Breast epithelium (tissue), 4 donors: ENCODE results near the gene RIF1. TPM values are rescaled to one million over a fixed set of nuclear protein-coding genes. Genes with fewer than 3 reads are reported as not detected.

Source experiments
- DNase-seq, 2 donors: peaks; one replicate each; pipeline ENCODE4 v3.0.0-alpha.2; 2019; ENCODE audit warnings: low spot score in 2 of 2
- H3K27ac ChIP-seq, 2 donors: fragments of 200-600 bp; sonication (generic) in 1 of 2; one replicate each; pipeline ENCODE4 v1.5.1; 2016 to 2019; ENCODE audit warnings: mild to moderate bottlenecking in 1 of 2
- H3K27me3 ChIP-seq, 2 donors: fragments of 200-600 bp; sonication (generic) in 1 of 2; one replicate each; pipeline versions ENCODE4 v1.5.1 to v1.6.0; 2017 to 2019; ENCODE audit warnings: control low read depth in 1 of 2, mild to moderate bottlenecking in 1 of 2
- H3K36me3 ChIP-seq: fragments of 200-600 bp; one replicate; pipeline ENCODE4 v1.5.1; 2019
- H3K4me1 ChIP-seq, 2 donors: fragments of 200-600 bp; sonication (generic); one replicate each; pipeline ENCODE4 v1.5.1; 2016 to 2019; ENCODE audit warnings: control low read depth in 1 of 2
- H3K4me3 ChIP-seq, 3 donors: fragments of 200-600 bp; sonication (generic); 1 replicate in 2 of 3; 2 replicates in 1 of 3; pipeline ENCODE4 v1.5.1; 2016 to 2019; ENCODE audit warnings: mild to moderate bottlenecking in 3 of 3, moderate library complexity in 2 of 3
- H3K9me3 ChIP-seq, 2 donors: fragments of 200-600 bp; sonication (generic) in 1 of 2; one replicate each; pipeline ENCODE4 v1.5.1; 2016 to 2019; ENCODE audit warnings: control low read depth in 1 of 2
- POLR2A ChIP-seq: fragments of 450-650 bp; IDR thresholded peaks from one replicate; pipeline ENCODE4 v1.6.1; 2016; ENCODE audit warnings: antibody characterized with exemption, mild to moderate bottlenecking, moderate library complexity
- POLR2AphosphoS5 ChIP-seq, 3 donors: sonication (generic); formaldehyde crosslinking; IDR thresholded peaks; one replicate each; pipeline ENCODE4 v1.6.1; 2017; ENCODE audit warnings: antibody characterized with exemption in 3 of 3
- intact Hi-C: fragments of 100-400 bp; cut with DNase I; formaldehyde crosslinking; loops from one replicate; pipeline ENCODE4 v1.15.1; 2023; ENCODE audit warnings: low total_unique reads
- total RNA-seq, 3 donors: library from RNA; depleted of rRNA; stranded (reverse); fragments of >200 nt; gene quantifications; one replicate each; pipeline ENCODE4 v1.1.0, GENCODE V29; 2016
- TF ChIP-seq, protein P1 (sequence below), 3 donors: fragments of 450-650 bp; IDR thresholded peaks; one replicate each; pipeline ENCODE4 v1.5.1; 2016 to 2017; ENCODE audit warnings: antibody characterized with exemption in 3 of 3, mild to moderate bottlenecking in 3 of 3, moderate library complexity in 3 of 3

Gene RIF1
- total RNA-seq, 3 donors from 2014 or later: 35.5 to 78.2 (median 50.5) TPM

DNA sequence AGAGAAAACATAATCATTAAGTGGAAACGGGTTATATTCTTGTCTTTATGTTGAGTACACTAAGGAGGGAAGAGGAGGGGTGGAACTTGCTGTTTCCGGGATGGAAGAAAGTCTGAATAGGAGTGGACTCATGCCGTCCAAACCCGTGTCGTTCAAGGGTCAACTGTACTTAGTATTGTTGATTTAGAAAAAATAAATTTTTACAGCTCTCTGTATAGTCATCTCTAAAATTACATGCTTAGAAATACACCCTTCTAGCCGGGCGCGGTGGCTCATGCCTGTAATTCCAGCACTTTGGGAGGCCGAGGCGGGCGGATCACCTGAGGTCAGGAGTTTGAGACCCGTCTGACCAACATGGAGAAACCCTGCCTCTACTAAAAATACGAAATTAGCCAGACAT is 29.4 kb downstream of the RIF1 start:
- TF ChIP-seq POLR2AphosphoS5 (IDR thresholded peaks at IDR 0.05) (no peak), POLR2A (no peak)
- TF ChIP-seq, protein P1, sequence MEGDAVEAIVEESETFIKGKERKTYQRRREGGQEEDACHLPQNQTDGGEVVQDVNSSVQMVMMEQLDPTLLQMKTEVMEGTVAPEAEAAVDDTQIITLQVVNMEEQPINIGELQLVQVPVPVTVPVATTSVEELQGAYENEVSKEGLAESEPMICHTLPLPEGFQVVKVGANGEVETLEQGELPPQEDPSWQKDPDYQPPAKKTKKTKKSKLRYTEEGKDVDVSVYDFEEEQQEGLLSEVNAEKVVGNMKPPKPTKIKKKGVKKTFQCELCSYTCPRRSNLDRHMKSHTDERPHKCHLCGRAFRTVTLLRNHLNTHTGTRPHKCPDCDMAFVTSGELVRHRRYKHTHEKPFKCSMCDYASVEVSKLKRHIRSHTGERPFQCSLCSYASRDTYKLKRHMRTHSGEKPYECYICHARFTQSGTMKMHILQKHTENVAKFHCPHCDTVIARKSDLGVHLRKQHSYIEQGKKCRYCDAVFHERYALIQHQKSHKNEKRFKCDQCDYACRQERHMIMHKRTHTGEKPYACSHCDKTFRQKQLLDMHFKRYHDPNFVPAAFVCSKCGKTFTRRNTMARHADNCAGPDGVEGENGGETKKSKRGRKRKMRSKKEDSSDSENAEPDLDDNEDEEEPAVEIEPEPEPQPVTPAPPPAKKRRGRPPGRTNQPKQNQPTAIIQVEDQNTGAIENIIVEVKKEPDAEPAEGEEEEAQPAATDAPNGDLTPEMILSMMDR (IDR thresholded peaks at IDR 0.05): no peak
- Histone ChIP-seq H3K4me3 (no peak overlapping the region), H3K36me3 (peaks cover 4% of the 10 kb centered on the region), H3K4me1 (no peaks in the 10 kb centered on the region), H3K27ac (no peak overlapping the region), H3K27me3 (no peaks in the 10 kb centered on the region), H3K9me3 (no peaks in the 10 kb centered on the region)
- intact Hi-C loops: no loop called here
- DNase-seq: no peak

DNA sequence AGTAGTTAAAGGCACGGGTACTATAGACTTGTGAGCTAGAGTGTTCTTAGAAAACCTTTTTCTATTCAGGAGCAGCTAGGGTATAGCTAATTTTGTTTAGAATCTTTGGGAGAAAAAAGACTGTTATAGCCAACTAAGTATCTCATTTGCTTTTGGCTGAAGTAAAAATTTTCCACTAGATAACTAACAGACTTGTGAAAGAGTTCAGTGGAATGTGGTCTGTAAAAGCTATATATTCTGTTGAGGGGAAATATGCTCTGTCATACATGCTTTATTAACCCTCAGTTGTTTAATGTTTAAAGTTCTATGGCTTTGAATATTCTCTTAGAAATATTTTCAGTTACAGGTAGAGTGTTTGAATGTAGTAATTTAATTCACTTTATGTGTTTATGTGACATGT is 49.7 kb downstream of the RIF1 start:
- TF ChIP-seq POLR2AphosphoS5 (IDR thresholded peaks at IDR 0.05): no peak
- TF ChIP-seq, protein P1 (IDR thresholded peaks at IDR 0.05): no peak
- TF ChIP-seq POLR2A: no peak
- H3K27ac ChIP-seq: no peak overlapping the region
- H3K4me3 ChIP-seq: no peak overlapping the region
- no peaks in the 10 kb centered on the region for H3K4me1 ChIP-seq
- intact Hi-C loops: no loop called here
- no peaks in the 10 kb centered on the region for H3K27me3 ChIP-seq
- no peak for DNase-seq
- no peaks in the 10 kb centered on the region for H3K9me3 ChIP-seq
- H3K36me3 ChIP-seq: peaks cover 9% of the 10 kb centered on the region

DNA sequence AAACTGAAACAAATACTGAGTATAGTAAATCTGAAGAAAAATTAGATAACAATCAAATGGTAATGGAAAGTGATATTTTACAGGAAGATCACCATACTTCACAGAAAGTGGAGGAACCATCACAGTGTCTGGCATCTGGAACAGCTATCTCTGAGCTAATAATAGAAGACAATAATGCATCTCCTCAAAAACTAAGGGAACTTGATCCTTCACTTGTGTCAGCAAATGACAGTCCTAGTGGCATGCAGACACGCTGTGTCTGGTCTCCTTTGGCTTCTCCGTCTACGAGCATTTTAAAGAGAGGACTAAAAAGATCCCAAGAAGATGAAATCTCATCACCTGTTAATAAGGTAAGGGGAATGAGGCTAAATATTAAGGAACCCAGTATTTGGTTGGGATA is 56.1 kb downstream of the RIF1 start:
- TF ChIP-seq POLR2A: no peak
- H3K9me3 ChIP-seq: no peaks in the 10 kb centered on the region
- H3K4me1 ChIP-seq: no peaks in the 10 kb centered on the region
- intact Hi-C loops: no loop called here
- no peak for DNase-seq
- no peaks in the 10 kb centered on the region for H3K27me3 ChIP-seq
- no peak overlapping the region for H3K4me3 ChIP-seq
- H3K27ac ChIP-seq: no peak overlapping the region
- H3K36me3 ChIP-seq: peaks cover 10% of the 10 kb centered on the region

DNA sequence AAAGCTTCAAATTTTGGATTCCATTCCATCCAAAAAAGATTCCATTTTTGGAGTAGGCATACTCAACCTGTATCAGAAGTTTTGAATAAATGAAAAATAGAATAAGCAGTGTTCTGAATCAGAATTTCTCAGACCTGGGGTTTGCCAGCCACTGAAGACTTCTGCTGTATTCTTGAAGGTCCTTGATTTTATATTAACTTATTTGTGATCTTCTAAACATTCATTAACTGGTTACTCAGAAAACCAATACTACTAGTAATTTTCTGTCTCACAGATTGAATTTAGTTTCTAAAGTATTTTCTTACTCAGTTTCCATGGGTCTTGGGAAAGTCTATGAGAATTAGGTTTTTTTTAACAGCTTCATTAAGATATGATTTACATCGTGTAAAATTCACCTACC is 60.9 kb downstream of the RIF1 start:
- TF ChIP-seq, protein P1 (IDR thresholded peaks at IDR 0.05): no peak
- TF ChIP-seq POLR2A (no peak), POLR2AphosphoS5 (IDR thresholded peaks at IDR 0.05) (no peak)
- H3K27ac ChIP-seq: no peak overlapping the region
- H3K4me1 ChIP-seq: no peaks in the 10 kb centered on the region
- H3K4me3 ChIP-seq: no peak overlapping the region
- no peaks in the 10 kb centered on the region for H3K27me3 ChIP-seq
- H3K9me3 ChIP-seq: no peaks in the 10 kb centered on the region
- H3K36me3 ChIP-seq: peaks cover 10% of the 10 kb centered on the region
- intact Hi-C loops: no loop called here
- no peak for DNase-seq

DNA sequence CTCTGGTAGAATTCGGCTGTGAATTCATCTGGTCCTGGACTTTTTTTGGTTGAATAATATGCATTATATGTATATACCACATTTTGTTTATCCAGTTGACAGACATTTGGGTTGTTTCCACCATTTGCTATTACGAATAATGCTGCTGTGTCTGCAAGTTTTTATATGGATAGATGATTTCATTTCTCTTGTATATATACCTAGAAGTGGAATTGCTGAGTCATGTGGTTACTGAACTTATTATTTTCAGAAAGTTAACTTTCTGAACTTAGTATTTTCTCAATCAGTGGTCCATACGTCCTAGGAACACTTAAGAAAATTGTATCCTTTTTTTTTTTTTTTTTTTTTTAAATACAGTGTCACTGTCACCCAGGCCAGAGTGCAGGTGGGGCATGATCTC is 63.3 kb downstream of the RIF1 start:
- no peak for DNase-seq
- TF ChIP-seq POLR2A (no peak), POLR2AphosphoS5 (IDR thresholded peaks at IDR 0.05) (no peak)
- TF ChIP-seq, protein P1 (IDR thresholded peaks at IDR 0.05): no peak
- Histone ChIP-seq H3K4me3 (no peak overlapping the region), H3K27me3 (no peaks in the 10 kb centered on the region), H3K27ac (no peak overlapping the region), H3K36me3 (peaks cover 10% of the 10 kb centered on the region), H3K4me1 (no peaks in the 10 kb centered on the region), H3K9me3 (no peaks in the 10 kb centered on the region)
- intact Hi-C loops: no loop called here

DNA sequence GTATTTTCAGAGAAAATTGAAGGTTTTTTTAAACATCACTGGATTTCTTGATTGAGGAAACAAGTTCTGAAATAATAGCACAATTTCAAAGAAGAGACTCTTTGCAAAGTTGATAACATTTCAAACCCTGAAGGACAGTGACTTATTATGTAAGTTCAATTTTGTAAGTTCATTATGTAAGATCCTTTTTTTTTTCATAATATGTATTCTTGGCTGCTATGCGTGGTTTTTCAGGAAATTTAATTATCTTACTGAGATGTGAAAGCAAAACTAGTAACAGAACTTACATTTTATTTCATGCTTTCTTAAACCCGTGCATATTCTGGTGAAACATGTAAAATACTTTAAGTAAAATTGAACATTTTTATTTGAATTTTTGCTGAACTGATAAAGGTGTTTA is 65.4 kb downstream of the RIF1 start:
- no peak overlapping the region for H3K4me3 ChIP-seq
- H3K9me3 ChIP-seq: no peaks in the 10 kb centered on the region
- H3K4me1 ChIP-seq: no peaks in the 10 kb centered on the region
- H3K27ac ChIP-seq: no peak overlapping the region
- DNase-seq: no peak
- TF ChIP-seq POLR2AphosphoS5 (IDR thresholded peaks at IDR 0.05): no peak
- TF ChIP-seq, protein P1 (IDR thresholded peaks at IDR 0.05): no peak
- TF ChIP-seq POLR2A: no peak
- intact Hi-C loops: no loop called here
- H3K36me3 ChIP-seq: no peaks in the 10 kb centered on the region
- H3K27me3 ChIP-seq: no peaks in the 10 kb centered on the region
